Measurements from ENCODE around the gene HOXD1.

The HOXD1 gene

DNA sequence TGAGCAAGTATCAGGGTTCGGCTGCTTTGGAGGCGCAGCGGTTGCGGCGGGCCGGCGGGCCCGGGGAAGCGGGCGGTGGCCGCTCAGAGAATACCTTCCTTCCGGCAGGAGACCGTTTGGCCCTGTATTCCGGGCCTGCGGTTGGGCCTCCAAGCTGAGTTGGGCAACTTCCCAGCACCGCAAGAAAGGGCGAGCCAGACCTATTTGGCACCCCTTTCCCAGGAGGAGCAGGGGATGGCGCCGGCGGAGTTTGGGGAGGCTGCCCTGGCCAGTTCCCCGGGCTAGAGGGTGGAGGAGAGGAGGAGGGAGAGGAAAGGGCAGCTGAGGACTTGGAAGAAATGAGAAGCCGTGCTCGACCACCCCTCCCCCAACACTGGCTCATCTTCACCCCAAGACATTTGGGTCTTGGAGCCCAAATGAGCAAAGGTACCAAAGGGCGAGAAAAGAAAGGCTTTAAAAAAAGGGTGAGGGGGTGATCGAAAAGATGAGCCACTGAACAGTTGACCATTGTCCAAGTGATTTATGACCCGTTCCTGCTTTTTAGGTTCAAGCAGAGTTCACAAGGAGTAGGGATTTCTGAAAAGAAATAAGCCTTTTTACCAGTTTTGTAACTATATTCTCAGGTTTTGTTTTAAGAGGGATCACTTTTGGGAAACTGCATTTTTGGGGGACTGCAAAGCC lies 23.0 kb upstream of the HOXD1 start:
- DNase-seq (ENCODE audit: low read depth in 2 of 2, low spot score in 1 of 2) = no peak

DNA sequence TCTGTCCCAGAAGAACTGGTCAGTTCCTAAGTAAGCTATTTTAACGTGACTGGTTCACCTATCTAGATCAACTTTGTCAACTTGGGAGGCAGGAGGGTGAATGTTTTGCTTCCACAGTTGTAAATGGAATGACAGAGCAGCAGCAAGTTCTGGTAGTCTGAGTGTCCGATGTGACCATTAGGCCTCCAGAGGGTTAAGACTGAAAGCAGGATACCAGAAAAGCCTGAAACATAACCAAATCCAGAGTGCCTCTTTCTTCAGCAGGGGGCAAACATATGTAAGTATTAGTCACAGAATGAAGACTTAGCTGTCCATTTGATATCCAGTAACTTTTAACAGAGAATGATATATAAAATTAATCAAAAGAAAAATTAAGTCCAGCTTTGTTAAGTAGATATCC lies 22.2 kb upstream of the HOXD1 start:
- no peak for DNase-seq (ENCODE audit: low read depth in 2 of 2, low spot score in 1 of 2)

DNA sequence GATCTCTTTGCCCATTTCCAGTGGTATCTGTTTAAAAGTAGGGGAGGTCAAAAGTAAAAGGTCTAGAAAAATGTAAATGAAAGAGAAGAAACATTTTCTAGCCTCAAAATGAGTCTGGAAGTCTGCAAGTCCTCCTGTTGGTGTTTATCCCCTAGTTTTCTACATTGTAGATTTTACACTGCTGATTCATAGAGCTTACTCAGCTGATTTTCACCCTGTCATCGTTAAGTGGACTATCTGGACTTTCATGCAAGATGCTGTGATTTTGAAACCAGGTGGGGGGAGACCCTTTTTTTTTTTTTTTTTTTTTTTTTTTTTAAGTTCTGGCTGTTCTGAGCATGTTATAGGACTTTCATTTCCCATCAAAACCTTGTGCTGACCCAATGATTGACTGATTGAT lies 21.1 kb upstream of the HOXD1 start:
- DNase-seq (ENCODE audit: low read depth in 2 of 2, low spot score in 1 of 2) = no peak

DNA sequence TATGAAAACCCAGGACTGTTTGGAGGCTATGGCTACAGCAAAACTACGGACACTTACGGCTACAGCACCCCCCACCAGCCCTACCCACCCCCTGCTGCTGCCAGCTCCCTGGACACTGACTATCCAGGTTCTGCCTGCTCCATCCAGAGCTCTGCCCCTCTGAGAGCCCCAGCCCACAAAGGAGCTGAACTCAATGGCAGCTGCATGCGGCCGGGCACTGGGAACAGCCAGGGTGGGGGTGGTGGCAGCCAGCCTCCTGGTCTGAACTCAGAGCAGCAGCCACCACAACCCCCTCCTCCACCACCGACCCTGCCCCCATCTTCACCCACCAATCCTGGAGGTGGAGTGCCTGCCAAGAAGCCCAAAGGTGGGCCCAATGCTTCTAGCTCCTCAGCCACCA lies 19.3 kb upstream of the HOXD1 start:
- no peak for DNase-seq (ENCODE audit: low read depth in 2 of 2, low spot score in 1 of 2)

DNA sequence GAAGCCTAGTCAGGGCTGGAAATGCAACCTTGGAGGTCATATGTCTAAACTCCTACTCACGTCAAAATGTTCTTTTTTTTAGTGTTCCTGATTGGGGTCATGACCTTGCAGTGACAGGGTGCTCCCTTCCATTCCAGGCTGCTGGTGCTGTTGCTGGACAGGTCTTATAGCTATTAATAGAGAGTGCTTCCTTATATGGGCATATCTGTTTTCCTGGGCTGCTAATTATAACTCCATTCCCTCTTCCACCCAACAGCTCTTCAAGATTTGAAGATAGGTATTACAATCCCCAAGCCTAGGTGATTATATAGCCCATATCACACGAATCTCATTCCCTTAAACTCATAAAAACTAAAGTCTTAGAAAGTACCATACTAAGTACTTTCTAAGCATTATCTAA lies 18.8 kb upstream of the HOXD1 start:
- no peak for DNase-seq (ENCODE audit: low read depth in 2 of 2, low spot score in 1 of 2)

DNA sequence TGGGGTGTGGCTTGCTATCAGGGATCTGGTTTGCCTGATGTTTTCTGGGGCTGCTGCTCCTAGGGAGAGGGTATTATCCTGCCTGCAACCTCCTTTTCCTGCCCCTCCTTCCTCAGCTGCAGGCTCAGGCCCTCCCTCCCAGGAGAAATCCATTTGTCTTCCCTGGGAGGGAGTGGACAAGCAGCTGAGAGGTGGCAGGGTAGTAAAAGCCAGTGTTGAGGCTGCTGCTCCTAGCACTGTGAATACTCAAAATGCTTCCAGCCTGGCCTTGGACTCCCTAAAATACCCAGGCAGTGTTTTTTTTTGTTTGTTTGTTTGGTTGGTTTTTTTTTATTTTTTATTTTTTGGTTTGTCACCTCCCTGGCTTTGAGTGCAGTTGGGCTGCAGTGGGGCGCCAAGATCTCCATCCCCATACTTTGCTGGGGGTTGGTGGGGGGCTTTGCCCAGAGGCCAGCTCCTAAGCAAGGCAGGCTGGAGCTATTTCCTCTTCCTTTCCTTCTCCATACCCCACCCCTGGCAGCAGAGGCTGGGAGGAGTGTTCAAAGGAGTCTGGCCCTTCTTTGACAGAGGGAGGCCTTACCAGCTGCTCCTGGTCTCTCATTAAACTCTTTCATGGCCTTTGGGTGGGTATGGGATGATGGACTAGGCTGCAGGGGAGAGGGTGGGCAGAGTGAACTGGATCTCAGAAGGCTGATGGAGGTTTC lies 17.7 kb upstream of the HOXD1 start:
- no peak for DNase-seq (ENCODE audit: low read depth in 2 of 2, low spot score in 1 of 2)

DNA sequence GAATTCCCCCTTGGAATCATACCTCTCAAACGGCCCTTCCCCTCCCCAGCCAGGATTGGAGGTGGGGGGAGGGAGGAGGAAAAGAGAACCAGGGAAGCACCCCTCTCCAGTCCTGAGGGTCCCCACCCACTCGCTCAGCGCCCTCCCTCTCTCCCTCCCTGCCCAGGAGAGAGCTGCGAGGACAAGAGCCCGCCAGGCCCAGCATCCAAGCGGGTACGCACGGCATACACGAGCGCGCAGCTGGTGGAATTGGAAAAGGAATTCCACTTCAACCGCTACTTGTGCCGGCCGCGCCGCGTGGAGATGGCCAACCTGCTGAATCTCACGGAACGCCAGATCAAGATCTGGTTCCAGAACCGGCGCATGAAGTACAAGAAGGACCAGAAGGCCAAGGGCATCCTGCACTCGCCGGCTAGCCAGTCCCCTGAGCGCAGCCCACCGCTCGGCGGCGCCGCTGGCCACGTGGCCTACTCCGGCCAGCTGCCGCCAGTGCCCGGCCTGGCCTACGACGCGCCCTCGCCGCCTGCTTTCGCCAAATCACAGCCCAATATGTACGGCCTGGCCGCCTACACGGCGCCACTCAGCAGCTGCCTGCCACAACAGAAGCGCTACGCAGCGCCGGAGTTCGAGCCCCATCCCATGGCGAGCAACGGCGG lies 17.0 kb upstream of the HOXD1 start:
- no peak for DNase-seq (ENCODE audit: low read depth in 2 of 2, low spot score in 1 of 2)

DNA sequence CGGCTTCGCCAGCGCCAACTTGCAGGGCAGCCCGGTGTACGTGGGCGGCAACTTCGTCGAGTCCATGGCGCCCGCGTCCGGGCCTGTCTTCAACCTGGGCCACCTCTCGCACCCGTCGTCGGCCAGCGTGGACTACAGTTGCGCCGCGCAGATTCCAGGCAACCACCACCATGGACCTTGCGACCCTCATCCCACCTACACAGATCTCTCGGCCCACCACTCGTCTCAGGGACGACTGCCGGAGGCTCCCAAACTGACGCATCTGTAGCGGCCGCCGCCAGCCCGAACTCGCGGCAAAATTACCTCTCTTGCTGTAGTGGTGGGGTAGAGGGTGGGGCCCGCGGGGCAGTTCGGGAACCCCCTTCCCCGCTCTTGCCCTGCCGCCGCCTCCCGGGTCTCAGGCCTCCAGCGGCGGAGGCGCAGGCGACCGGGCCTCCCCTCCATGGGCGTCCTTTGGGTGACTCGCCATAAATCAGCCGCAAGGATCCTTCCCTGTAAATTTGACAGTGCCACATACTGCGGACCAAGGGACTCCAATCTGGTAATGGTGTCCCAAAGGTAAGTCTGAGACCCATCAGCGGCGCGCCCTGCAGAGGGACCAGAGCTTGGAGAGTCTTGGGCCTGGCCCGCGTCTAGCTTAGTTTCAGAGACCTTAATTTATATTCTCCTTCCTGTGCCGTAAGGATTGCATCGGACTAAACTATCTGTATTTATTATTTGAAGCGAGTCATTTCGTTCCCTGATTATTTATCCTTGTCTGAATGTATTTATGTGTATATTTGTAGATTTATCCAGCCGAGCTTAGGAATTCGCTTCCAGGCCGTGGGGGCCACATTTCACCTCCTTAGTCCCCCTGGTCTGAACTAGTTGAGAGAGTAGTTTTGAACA lies 16.2 kb upstream of the HOXD1 start:
- DNase-seq (ENCODE audit: low read depth in 2 of 2, low spot score in 1 of 2) = no peak

DNA sequence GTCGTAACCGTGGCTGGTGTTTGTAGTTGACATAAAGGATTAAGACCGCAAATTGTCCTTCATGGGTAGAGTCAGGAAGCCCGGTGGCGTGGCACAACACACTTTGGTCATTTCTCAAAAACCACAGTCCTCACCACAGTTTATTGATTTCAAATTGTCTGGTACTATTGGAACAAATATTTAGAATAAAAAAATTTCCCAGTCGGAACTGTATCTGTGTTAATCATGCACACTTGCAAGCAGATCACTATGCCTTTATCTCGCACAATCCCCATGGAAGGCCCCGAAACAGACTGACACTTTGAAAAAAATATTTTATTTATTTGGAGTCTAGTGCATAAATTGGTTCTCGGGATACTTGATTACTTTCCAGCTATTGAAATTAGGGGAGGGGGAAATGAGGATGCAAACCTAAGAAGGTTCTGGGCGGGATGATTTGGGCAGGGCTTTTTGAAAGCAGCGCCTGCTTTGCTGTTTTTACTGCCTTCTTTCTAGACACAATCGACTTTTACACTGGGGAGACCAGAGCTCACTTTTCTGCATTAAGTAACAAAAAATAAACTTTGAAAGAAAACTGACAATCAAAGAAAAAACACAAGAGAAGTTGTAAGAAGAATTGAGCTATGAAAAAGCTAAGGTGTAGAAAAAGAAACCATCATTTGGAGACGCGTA lies 15.4 kb upstream of the HOXD1 start:
- no peak for DNase-seq (ENCODE audit: low read depth in 2 of 2, low spot score in 1 of 2)

DNA sequence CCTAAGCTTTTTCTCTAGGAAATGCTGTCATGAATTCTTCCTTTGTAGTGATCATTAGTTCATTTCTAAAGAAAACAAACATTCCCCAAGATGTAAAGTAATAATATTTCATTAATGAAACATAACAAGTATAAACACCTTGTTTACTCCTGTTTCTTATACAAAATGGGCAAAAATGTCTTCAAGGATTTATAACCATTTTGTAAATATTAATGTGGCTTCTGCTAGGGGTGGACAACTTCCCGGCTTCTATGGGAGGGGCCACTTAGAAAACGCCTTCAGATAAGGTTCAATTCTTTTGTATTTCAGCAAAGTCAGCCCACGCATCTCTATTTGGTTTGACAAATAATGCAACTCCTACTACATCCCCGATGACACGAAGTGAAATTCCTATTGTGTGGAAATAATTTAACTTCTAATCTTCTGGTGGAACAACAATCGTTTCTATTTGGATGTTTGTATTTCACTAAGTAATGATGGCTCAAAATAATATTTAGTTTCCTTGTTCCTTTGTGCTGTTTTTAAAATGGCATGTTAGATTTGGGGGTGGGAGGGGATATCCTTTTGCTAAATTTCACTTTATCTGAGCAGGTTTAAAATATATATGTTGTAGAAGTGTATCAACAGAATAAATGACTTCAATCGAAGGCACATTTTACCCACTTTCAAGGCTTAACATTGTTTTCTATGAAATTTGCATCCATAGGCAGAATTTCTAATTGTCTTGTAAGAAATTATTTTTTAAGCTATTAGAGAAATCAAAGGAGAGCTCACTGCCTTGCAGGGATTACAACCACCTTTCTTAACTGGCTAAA lies 14.7 kb upstream of the HOXD1 start:
- no peak for DNase-seq (ENCODE audit: low read depth in 2 of 2, low spot score in 1 of 2)

DNA sequence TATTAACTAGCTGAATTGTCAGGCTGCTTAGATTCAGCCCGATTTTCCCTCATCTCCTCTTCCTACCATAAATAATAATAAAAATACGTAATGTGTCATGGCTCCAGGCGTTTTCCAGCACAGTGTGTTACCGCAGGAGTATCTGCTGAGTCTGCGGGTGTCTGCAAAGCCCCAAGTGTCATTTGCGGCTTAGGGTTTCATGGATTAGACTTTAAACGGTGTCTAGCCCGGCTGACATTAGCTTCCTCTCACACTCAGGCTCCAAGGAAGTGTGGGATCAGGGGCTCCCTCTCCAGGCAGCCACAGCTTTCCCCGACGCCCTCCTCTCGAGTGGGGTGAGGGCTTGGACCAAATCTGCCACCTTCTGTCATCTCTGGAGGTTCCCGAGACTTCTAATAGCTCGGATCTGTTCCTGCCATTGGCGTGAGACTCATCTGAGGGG lies 14.1 kb upstream of the HOXD1 start:
- no peak for DNase-seq (ENCODE audit: low read depth in 2 of 2, low spot score in 1 of 2)

DNA sequence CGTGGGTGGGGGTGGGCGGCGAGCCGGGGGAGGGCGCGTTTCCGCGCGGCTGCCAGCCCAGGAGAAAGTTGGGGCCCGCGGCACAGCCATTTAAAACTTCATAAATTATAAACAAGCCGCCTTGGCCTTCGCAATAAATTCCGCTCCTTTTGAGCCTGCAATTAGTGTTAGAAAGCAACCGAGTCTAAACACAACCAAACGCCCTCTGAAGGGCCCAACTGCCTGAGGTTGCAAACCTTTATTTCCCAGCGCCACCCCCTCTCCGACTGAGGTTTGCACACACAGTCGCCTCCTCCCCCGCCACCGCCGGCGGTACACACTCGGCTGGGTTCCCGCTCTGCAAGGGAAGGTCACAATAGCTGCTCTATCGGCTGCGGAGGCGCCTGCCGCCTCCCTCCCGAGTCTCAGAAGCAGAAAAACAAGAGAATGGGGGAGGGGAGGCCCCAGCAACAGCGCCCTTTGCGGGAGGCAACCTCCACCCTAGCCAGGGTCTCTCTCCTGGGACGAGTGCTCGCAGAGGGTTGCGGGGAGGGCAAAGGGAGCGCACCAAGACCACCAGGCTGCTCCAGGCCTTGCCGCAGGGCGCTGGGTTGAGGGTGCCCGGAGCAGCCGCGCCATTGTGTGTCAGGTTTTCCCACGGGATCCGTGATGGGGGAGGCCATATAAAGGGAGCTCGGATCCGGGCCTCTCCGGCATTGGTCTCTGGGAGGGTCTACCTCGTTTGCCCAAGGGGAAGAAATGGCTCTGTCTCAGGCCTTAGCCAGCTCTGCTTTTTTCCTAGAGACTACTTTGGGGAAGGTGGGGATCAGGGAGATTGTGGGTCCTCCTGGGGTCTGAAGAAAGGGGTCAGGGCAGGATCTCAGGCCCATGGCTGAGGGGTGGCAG lies 13.4 kb upstream of the HOXD1 start:
- DNase-seq (ENCODE audit: low read depth in 2 of 2, low spot score in 1 of 2) = no peak

DNA sequence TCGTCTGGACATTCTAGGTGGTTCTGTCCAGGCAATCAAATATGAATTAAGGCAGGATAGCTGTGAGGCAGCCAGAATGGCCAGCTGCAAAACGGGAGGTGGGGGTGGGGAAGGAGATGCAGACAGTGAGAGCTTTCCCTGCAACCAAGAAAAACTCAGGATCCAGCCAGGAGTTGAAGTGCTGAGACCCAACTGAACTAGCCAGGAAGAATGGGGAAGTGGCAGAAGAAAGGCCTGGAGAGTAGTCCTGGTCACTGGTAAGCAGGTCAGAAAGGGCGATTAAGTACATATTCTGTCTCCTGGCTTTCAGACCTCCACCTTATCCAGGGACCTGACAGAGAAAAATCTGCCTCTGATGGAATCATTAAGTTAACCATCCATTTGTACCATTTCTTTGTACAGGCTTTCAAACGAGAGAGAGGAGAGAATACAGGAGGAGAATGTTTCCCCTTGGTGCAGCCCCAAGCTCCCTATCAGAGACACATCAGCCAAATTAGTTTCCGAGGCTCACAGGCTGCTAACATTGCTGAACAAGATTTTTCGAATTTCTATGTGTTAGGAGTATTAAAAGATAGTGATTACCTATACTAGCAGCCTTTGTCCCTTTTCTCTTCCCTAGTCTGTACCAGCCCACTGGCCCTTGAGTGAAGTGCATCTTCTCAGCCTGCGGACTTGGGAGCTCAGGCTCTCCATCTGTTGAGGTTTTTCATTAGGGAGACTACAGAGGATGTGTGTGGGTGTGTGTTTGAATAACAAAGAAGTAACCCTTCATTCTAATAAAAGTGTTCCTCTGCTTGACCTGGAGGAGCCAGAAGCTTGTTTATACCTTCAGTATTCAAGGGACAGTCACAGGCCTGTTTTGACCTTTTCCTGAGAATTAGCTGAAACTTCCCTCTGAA lies 12.5 kb upstream of the HOXD1 start:
- DNase-seq (ENCODE audit: low read depth in 2 of 2, low spot score in 1 of 2) = no peak

DNA sequence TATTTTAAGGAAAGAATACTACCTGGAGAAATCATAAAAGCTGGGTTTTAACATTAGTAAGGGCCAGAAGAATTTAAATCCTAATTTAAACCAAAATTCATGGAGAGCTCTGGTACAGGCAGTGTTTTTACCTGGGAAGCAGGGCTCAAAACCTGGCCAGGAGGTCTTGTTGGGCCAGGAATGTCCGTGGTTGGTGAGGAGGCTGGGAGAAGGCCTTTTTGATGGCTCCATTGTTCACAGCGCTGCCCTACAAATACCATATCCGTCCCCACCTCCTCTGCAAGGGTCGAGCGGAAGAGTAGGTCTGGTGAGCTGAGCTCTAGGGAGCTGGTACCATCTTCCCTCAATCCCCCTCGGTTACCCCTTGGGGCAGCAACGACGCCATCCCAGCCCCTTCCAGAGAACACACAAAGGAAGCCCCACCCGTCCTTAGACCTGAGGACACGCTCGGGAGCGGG lies 10.9 kb upstream of the HOXD1 start:
- no peak for DNase-seq (ENCODE audit: low read depth in 2 of 2, low spot score in 1 of 2)

DNA sequence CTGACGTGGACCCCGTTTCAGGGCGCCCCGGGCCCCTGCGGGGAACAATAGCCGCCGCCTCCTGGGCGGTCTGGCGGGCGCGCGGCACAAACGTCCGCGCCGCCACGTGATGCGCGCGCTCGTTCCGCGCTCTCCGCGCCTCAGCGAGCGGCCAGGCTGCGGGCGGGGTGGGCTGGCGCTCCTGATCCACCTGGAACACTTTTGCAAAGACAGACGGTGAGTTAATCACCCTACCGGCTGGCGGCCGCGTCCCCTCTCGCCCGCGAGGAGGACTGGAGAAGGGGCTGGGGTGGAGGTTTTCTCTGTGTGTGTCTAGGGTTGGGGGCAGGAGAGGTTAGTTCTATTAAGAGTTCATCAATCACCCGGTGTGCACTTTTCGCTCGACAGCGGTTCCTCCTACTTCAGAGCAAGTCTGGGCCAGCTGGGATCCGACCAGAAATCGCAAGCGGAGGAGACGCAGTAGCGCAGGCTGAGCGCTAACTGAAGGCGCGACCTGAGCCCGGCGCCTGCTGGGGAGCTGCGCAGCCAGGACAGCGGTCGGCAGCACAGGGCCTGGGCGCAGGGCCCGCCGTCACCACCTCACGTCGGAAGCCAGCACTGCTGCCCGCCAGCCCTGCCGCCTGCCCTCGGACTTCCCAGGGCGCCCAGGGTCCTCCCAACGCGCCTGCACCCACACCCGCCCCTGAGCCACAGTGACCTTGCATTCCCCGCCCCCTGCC lies 10.3 kb upstream of the HOXD1 start:
- no peak for DNase-seq (ENCODE audit: low read depth in 2 of 2, low spot score in 1 of 2)

DNA sequence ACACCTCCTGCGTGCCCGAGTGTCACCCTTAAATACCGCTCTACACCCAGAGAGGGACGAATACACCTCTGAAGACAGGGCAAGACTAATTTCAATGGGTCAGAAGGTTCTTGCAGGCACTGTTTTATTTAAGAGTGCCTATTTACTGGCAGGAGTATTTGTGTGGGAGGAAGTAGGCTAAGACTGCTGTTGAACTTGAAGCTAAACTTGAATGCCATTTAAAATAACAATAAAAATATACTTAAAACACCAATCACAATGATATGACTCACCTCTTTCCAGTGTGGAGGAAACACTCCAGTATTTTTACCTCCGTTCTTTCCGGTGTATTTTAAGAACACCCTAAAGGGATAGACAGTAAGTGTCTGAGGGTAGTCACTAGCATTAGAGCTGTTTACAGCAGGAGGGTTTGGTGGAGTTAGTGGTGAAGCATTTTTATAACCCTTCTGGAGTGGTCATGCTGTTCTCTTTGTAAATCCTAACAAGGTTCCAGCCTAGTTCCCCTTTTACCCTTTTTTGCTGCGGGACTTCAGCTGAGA lies 9.6 kb upstream of the HOXD1 start:
- DNase-seq (ENCODE audit: low read depth in 2 of 2, low spot score in 1 of 2) = no peak

DNA sequence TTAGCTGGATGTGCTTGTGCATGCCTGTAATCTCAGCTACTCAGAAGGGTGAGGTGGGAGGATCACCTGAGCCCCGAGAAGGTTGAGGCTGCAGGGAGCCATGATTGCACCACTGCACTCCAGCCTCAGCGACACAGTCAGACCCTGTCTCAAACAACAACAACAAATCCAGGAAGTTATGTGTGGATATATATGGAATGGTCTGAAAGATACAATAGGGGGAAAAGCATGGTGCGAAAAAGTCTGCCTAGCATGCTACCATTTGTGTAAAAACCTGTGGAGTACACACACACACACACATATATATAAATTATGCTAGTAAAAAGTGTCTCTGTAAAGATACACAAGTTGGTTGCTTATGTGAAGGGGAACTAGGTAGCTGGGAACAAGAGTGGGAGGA lies 6.9 kb upstream of the HOXD1 start:
- no peak for DNase-seq (ENCODE audit: low read depth in 2 of 2, low spot score in 1 of 2)
